Measurements from ENCODE around the gene PCNX2. TPM values are rescaled to one million over a fixed set of nuclear protein-coding genes. Genes with fewer than 3 reads are reported as not detected.

The PCNX2 gene
- total RNA-seq, 2 experiments from 2014 or later, result 46.4 to 49.4 TPM

- Mint-ChIP-seq H3K4me1 (ENCODE audit: low read depth) (no peaks in the 10 kb centered on the region), H3K4me3 (no peak overlapping the region), H3K27ac (no peak overlapping the region), H3K36me3 (ENCODE audit: low read depth) (peaks cover 52% of the 10 kb centered on the region), H3K27me3 (no peaks in the 10 kb centered on the region), H3K9me3 (no peaks in the 10 kb centered on the region)
- DNase-seq (no peak), ATAC-seq (ENCODE audit: poor library complexity) (no peak)
- Histone ChIP-seq H3K27me3 (ENCODE audit: control insufficient read depth in 1 of 2, insufficient read depth in 2 of 2, low read length in 2 of 2) (no peaks in the 10 kb centered on the region), H3K9me3 (ENCODE audit: control insufficient read depth in 1 of 2, insufficient read depth in 1 of 2, low read length in 2 of 2) (no peaks in the 10 kb centered on the region), H3K36me3 (ENCODE audit: insufficient read depth, low read length) (peaks cover 20% of the 10 kb centered on the region), H3K4me3 (ENCODE audit: low read length) (no peak overlapping the region), H3K27ac (ENCODE audit: low read depth in 1 of 2, low read length in 2 of 2) (no peak overlapping the region), H3K4me1 (ENCODE audit: insufficient read depth, low read length) (peaks cover 5% of the 10 kb centered on the region)
- CTCF ChIA-PET, result no interaction called here
- POLR2A ChIA-PET, result no interaction called here
- TF ChIP-seq CTCF (IDR thresholded peaks at IDR 0.05), result no peak
- intact Hi-C loops (cut with DNase I, micrococcal nuclease), result loop anchor here in 1 of 2 experiments (5.0 kb wide), 1 partner anchor 383 kb away; no protein-coding TSS in a partner anchor
Observed at GRCh38 chr1:233019778-233020325, 275.7 kb downstream of the PCNX2 start.

- no peak overlapping the region for H3K27ac Mint-ChIP-seq
- POLR2A ChIA-PET, result no interaction called here
- intact Hi-C loops (cut with DNase I, micrococcal nuclease), result no loop called here
Observed at GRCh38 chr1:233019083-233019482, 276.4 kb downstream of the PCNX2 start.

GRCh38 chr1:233016798-233017197 is 278.7 kb downstream of the PCNX2 start:
- H3K36me3 Mint-ChIP-seq (ENCODE audit: low read depth), result peaks cover 71% of the 10 kb centered on the region
- Histone ChIP-seq H3K4me3 (ENCODE audit: low read length) (no peak overlapping the region), H3K27me3 (ENCODE audit: control insufficient read depth in 1 of 2, insufficient read depth in 2 of 2, low read length in 2 of 2) (no peaks in the 10 kb centered on the region)

More at GRCh38 chr1:233019083-233019482, 276.4 kb downstream of the PCNX2 start:
- no peak for ATAC-seq (ENCODE audit: poor library complexity)
- Mint-ChIP-seq H3K36me3 (ENCODE audit: low read depth) (peaks cover 60% of the 10 kb centered on the region), H3K4me1 (ENCODE audit: low read depth) (no peaks in the 10 kb centered on the region), H3K27me3 (no peaks in the 10 kb centered on the region), H3K9me3 (no peaks in the 10 kb centered on the region), H3K4me3 (no peak overlapping the region)
- Histone ChIP-seq H3K36me3 (ENCODE audit: insufficient read depth, low read length) (peaks cover 21% of the 10 kb centered on the region), H3K4me3 (ENCODE audit: low read length) (no peak overlapping the region), H3K27me3 (ENCODE audit: control insufficient read depth in 1 of 2, insufficient read depth in 2 of 2, low read length in 2 of 2) (no peaks in the 10 kb centered on the region), H3K9me3 (ENCODE audit: control insufficient read depth in 1 of 2, insufficient read depth in 1 of 2, low read length in 2 of 2) (no peaks in the 10 kb centered on the region), H3K27ac (ENCODE audit: low read depth in 1 of 2, low read length in 2 of 2) (no peak overlapping the region), H3K4me1 (ENCODE audit: insufficient read depth, low read length) (peaks cover 5% of the 10 kb centered on the region)
- DNase-seq, result no peak
- CTCF ChIA-PET, result no interaction called here
- no peak for TF ChIP-seq CTCF (IDR thresholded peaks at IDR 0.05)

More at GRCh38 chr1:233016798-233017197, 278.7 kb downstream of the PCNX2 start:
- no peaks in the 10 kb centered on the region for H3K9me3 ChIP-seq (ENCODE audit: control insufficient read depth in 1 of 2, insufficient read depth in 1 of 2, low read length in 2 of 2)
- TF ChIP-seq CTCF (IDR thresholded peaks at IDR 0.05), result no peak
- Mint-ChIP-seq H3K27me3 (no peaks in the 10 kb centered on the region), H3K4me1 (ENCODE audit: low read depth) (no peaks in the 10 kb centered on the region), H3K27ac (no peak overlapping the region), H3K9me3 (no peaks in the 10 kb centered on the region), H3K4me3 (no peak overlapping the region)
- ATAC-seq (ENCODE audit: poor library complexity) (no peak), DNase-seq (no peak)
- H3K27ac ChIP-seq (ENCODE audit: low read depth in 1 of 2, low read length in 2 of 2), result no peak overlapping the region
- H3K4me1 ChIP-seq (ENCODE audit: insufficient read depth, low read length), result peaks cover 5% of the 10 kb centered on the region
- ChIA-PET POLR2A (no interaction called here), CTCF (no interaction called here)
- intact Hi-C loops (cut with DNase I, micrococcal nuclease), result no loop called here
- H3K36me3 ChIP-seq (ENCODE audit: insufficient read depth, low read length), result peaks cover 31% of the 10 kb centered on the region
